B cell (primary cell): Measurements from ENCODE around the gene CASP14. TPM values are rescaled to one million over a fixed set of nuclear protein-coding genes. Genes with fewer than 3 reads are reported as not detected.

Experiments used
- ATAC-seq: fragments of 200-7000 bp; cut with Tn5 transposase; one replicate; pipeline ENCODE4 v1.10.0; 2021; ENCODE audit warnings: low read depth, mild to moderate bottlenecking, moderate number of reproducible peaks, moderate library complexity
- CTCF ChIA-PET: fragments of 350-600 bp; sonication (Branson Sonifier 250); formaldehyde crosslinking; loops from one replicate; lab custom pipeline; 2021; ENCODE audit warnings: antibody characterized with exemption, inconsistent platforms; lab: Charles Lee
- POLR2A ChIA-PET: fragments of 350-600 bp; sonication (Branson Sonifier 250); formaldehyde crosslinking; loops from one replicate; lab custom pipeline; 2021; ENCODE audit warnings: antibody characterized with exemption; lab: Charles Lee
- DNase-seq: peaks from one replicate; pipeline ENCODE4 v3.0.0; 2013
- H2AFZ ChIP-seq: 2 replicates; pipeline ENCODE4 v1.6.1; 2012; ENCODE audit warnings: mild to moderate bottlenecking, low read depth, low read length; ENCODE audit not compliant: insufficient read depth, poor library complexity, severe bottlenecking
- H3K27ac ChIP-seq, 2 donors: 1 replicate in 1 of 2; 2 replicates in 1 of 2; pipeline ENCODE4 v1.5.1; 2012 to 2013; ENCODE audit warnings: low read length in 2 of 2, mild to moderate bottlenecking in 2 of 2, moderate library complexity in 1 of 2
- H3K27me3 ChIP-seq, 4 experiments: fragments of 200-600 bp in 1 of 4; sonication (generic) in 1 of 4; replicated peaks in 1 of 4; 1 replicate in 2 of 4; 2 replicates in 2 of 4; pipeline versions ENCODE4 v1.6.1 to v1.7.0; 2013 to 2016; ENCODE audit warnings: low read length in 3 of 4, mild to moderate bottlenecking in 2 of 4, mixed read lengths in 1 of 4, moderate library complexity in 1 of 4; ENCODE audit not compliant: insufficient read depth in 4 of 4, control insufficient read depth in 3 of 4; ENCODE audit errors: control extremely low read depth in 1 of 4
- H3K36me3 ChIP-seq, 2 experiments: replicated peaks in 1 of 2; 1 replicate in 1 of 2; 2 replicates in 1 of 2; pipeline versions ENCODE4 v1.6.1 to v1.7.1; 2013; ENCODE audit warnings: low read length in 1 of 2; ENCODE audit not compliant: insufficient read depth in 2 of 2, control insufficient read depth in 1 of 2; ENCODE audit errors: control extremely low read depth in 1 of 2, extremely low read depth in 1 of 2
- H3K4me1 ChIP-seq, 2 donors: fragments of 200-600 bp in 1 of 2; sonication (generic) in 1 of 2; 1 replicate in 1 of 2; 2 replicates in 1 of 2; pipeline versions ENCODE4 v1.5.1 to v1.6.1; 2013 to 2017; ENCODE audit warnings: low read length in 2 of 2; ENCODE audit not compliant: control insufficient read depth in 2 of 2, insufficient read depth in 2 of 2
- H3K4me2 ChIP-seq: replicated peaks from 2 replicates; pipeline ENCODE3; 2012; ENCODE audit warnings: mild to moderate bottlenecking, low read depth, low read length; ENCODE audit not compliant: poor library complexity, severe bottlenecking
- H3K4me3 ChIP-seq, 5 experiments: fragments of 200-600 bp in 1 of 5; sonication (generic) in 1 of 5; 1 replicate in 3 of 5; 2 replicates in 2 of 5; pipeline versions ENCODE4 v1.5.1 to v1.7.0; 2011 to 2016; ENCODE audit warnings: low read length in 4 of 5, mild to moderate bottlenecking in 4 of 5, low read depth in 2 of 5, control low read depth in 1 of 5, moderate library complexity in 1 of 5; ENCODE audit not compliant: insufficient read depth in 1 of 5; ENCODE audit errors: control extremely low read depth in 1 of 5, extremely low read depth in 1 of 5
- H3K79me2 ChIP-seq: fragments of 200-600 bp; sonication (generic); one replicate; pipeline ENCODE4 v1.6.0; 2016; ENCODE audit warnings: low read length; ENCODE audit not compliant: control insufficient read depth, insufficient read depth
- H3K9ac ChIP-seq: fragments of 200-600 bp; sonication (generic); 2 replicates; pipeline ENCODE4 v1.6.1; 2017; ENCODE audit warnings: mild to moderate bottlenecking, low read length, moderate library complexity
- H3K9me3 ChIP-seq, 3 donors: one replicate each; pipeline versions ENCODE4 v1.6.1 to v1.7.1; 2013; ENCODE audit warnings: low read length in 2 of 3; ENCODE audit not compliant: control insufficient read depth in 2 of 3, insufficient read depth in 1 of 3; ENCODE audit errors: control extremely low read depth in 1 of 3
- H4K20me1 ChIP-seq: 2 replicates; pipeline ENCODE4 v1.6.0; 2012; ENCODE audit warnings: mild to moderate bottlenecking, low read length; ENCODE audit not compliant: insufficient read depth, control insufficient read depth, poor library complexity, severe bottlenecking
- H3K27ac Mint-ChIP-seq: one replicate; pipeline ENCODE4 v1.8.0; 2021; ENCODE audit warnings: mixed read lengths
- H3K27me3 Mint-ChIP-seq: one replicate; pipeline ENCODE4 v1.8.0; 2021; ENCODE audit warnings: mixed read lengths
- H3K4me1 Mint-ChIP-seq: one replicate; pipeline ENCODE4 v1.8.0; 2021; ENCODE audit warnings: mixed read lengths
- H3K4me3 Mint-ChIP-seq: one replicate; pipeline ENCODE4 v1.8.0; 2021; ENCODE audit warnings: mixed read lengths
- H3K9me3 Mint-ChIP-seq: one replicate; pipeline ENCODE4 v1.8.0; 2022; ENCODE audit warnings: mixed read lengths; ENCODE audit not compliant: insufficient read depth
- CTCF ChIP-seq: fragments of 200-600 bp; IDR thresholded peaks from one replicate; pipeline ENCODE4 v1.8.0; 2022; ENCODE audit warnings: antibody characterized with exemption, mild to moderate bottlenecking
- EZH2 ChIP-seq: IDR thresholded peaks from 2 replicates; pipeline ENCODE4 v1.6.1; 2012; ENCODE audit warnings: borderline replicate concordance, low read depth, mild to moderate bottlenecking, moderate library complexity, low read length; ENCODE audit not compliant: insufficient read depth, poor library complexity, severe bottlenecking
- WGBS: methylation state at CpG from one replicate; pipeline ENCODE4 v1.1.5; 2013; ENCODE audit warnings: missing lambda C conversion rate; ENCODE audit not compliant: insufficient coverage; 5-methylcytosine and 5-hydroxymethylcytosine counted together
- intact Hi-C: fragments of 100-400 bp; cut with micrococcal nuclease; formaldehyde crosslinking; loops from one replicate; pipeline ENCODE4 v1.10.0; 2022
- polyA plus RNA-seq: library from polyadenylated mRNA; depleted of rRNA; stranded (reverse); fragments of >200 nt; gene quantifications from 2 replicates; pipeline ENCODE4 v1.2.3, GENCODE V29; 2012
- total RNA-seq, 2 donors: library from RNA; stranded (reverse); fragments of 120-200 nt in 1 of 2; gene quantifications; 1 replicate in 1 of 2; 2 replicates in 1 of 2; pipeline versions ENCODE4 v1.2.3 to v1.2.4, GENCODE V29; 2013 to 2022

CASP14 gene
- total and polyA plus RNA-seq, 2 donors (not counting 1 experiment from before 2014, with no cell fraction given) = not detected

- Histone ChIP-seq H3K79me2 (no peaks in the 10 kb centered on the region), H3K36me3 (no peaks in the 10 kb centered on the region), H3K9ac (no peak overlapping the region), H3K4me2 (no peak overlapping the region), H2AFZ (no peak overlapping the region), H3K4me1 (no peaks in the 10 kb centered on the region), H3K27me3 (peaks cover 0 to 4% (median 2%) of the 10 kb centered on the region in 4 experiments), H3K9me3 (peaks cover 0 to 18% (median 2%) of the 10 kb centered on the region in 3 donors), H3K27ac (no peak overlapping the region), H3K4me3 (no peak overlapping the region), H4K20me1 (no peaks in the 10 kb centered on the region)
- POLR2A ChIA-PET = no interaction called here
- intact Hi-C loops = no loop called here
- ATAC-seq (no peak), DNase-seq (no peak)
- H3K9me3 Mint-ChIP-seq = peaks cover 2% of the 10 kb centered on the region
- no peak for TF ChIP-seq CTCF
- TF ChIP-seq EZH2 = no peak
- H3K4me3 Mint-ChIP-seq = no peak overlapping the region
- H3K4me1 Mint-ChIP-seq = no peaks in the 10 kb centered on the region
- 93% methylated on average over 9 of the region's 10 CpGs for WGBS
- CTCF ChIA-PET = no interaction called here
- no peak overlapping the region for H3K27ac Mint-ChIP-seq
- peaks cover 23% of the 10 kb centered on the region for H3K27me3 Mint-ChIP-seq
Observed at GRCh38 chr19:15098460-15098859, 49.2 kb downstream of the CASP14 start.

GRCh38 chr19:15099017-15099582 lies 49.8 kb downstream of the CASP14 start:
- no peaks in the 10 kb centered on the region for H3K4me1 Mint-ChIP-seq
- ATAC-seq = no peak
- CTCF ChIA-PET = interaction anchor here (0.6 to 3.4 kb wide), 2 partner anchors 52 to 94 kb away, joined by 3 to 25 read pairs; no protein-coding TSS in a partner anchor

More at GRCh38 chr19:15099017-15099582, 49.8 kb downstream of the CASP14 start:
- Histone ChIP-seq H4K20me1 (no peaks in the 10 kb centered on the region), H3K4me2 (no peak overlapping the region), H3K4me3 (no peak overlapping the region), H3K36me3 (no peaks in the 10 kb centered on the region), H3K27me3 (peaks cover 0 to 7% (median 3%) of the 10 kb centered on the region in 4 experiments), H3K9ac (no peak overlapping the region), H3K4me1 (no peaks in the 10 kb centered on the region), H3K79me2 (no peaks in the 10 kb centered on the region), H3K27ac (no peak overlapping the region), H3K9me3 (peaks cover 2 to 24% (median 8%) of the 10 kb centered on the region in 3 donors), H2AFZ (no peak overlapping the region)
- peaks cover 5% of the 10 kb centered on the region for H3K9me3 Mint-ChIP-seq
- no peak overlapping the region for H3K27ac Mint-ChIP-seq
- H3K27me3 Mint-ChIP-seq = peaks cover 25% of the 10 kb centered on the region
- intact Hi-C loops = no loop called here
- no CpG with 5 or more reads among the region's 3 CpGs for WGBS
- DNase-seq = no peak
- no peak overlapping the region for H3K4me3 Mint-ChIP-seq
- no peak for TF ChIP-seq EZH2
- no peak for TF ChIP-seq CTCF
- POLR2A ChIA-PET = no interaction called here
